ENCODE data around the gene ADAM23. TPM values are rescaled to one million over a fixed set of nuclear protein-coding genes. Genes with fewer than 3 reads are reported as not detected.

The ADAM23 gene
- total and polyA plus RNA-seq, 4 donors: 0.12 to 0.51 (median 0.17) TPM; not detected in 1

- no peak for DNase-seq (ENCODE audit: low spot score)
- Histone ChIP-seq H3K27me3 (ENCODE audit: control insufficient read depth in 4 of 4, insufficient read depth in 4 of 4, low read length in 3 of 4) (peaks cover 0 to 3% (median 0%) of the 10 kb centered on the region in 4 donors), H3K4me1 (ENCODE audit: control insufficient read depth in 4 of 4, insufficient read depth in 4 of 4, low read length in 3 of 4) (no peaks in the 10 kb centered on the region), H3K36me3 (ENCODE audit: control insufficient read depth in 4 of 4, insufficient read depth in 3 of 4, low read depth in 1 of 4, low read length in 3 of 4) (no peaks in the 10 kb centered on the region), H3K4me3 (ENCODE audit: low read depth in 1 of 3, low read length in 3 of 3) (no peak overlapping the region), H3K9me3 (ENCODE audit: control insufficient read depth in 4 of 4, low read length in 3 of 4) (no peaks in the 10 kb centered on the region), H3K27ac (ENCODE audit: low read depth in 1 of 2, low read length in 2 of 2) (no peak overlapping the region), H3K9ac (ENCODE audit: low read depth in 1 of 2, low read length in 2 of 2) (no peak overlapping the region)
- WGBS: 87% methylated on average over 2 of the region's 2 CpGs
- TF ChIP-seq NR2F2 (IDR thresholded peaks at IDR 0.05) (no peak), EGR1 (IDR thresholded peaks at IDR 0.05; ENCODE audit: low read depth in 2 of 2) (no peak), TAF1 (conservative IDR thresholded peaks at IDR 0.05) (no peak), JUND (IDR thresholded peaks at IDR 0.05) (no peak), RXRA (IDR thresholded peaks at IDR 0.05) (no peak), FOXA2 (IDR thresholded peaks at IDR 0.05) (no peak), HNF4A (conservative IDR thresholded peaks at IDR 0.05) (no peak), HNF4G (IDR thresholded peaks at IDR 0.05) (no peak), REST (IDR thresholded peaks at IDR 0.05) (no peak), RAD21 (IDR thresholded peaks at IDR 0.05) (no peak)
- TF ChIP-seq, protein P1, sequence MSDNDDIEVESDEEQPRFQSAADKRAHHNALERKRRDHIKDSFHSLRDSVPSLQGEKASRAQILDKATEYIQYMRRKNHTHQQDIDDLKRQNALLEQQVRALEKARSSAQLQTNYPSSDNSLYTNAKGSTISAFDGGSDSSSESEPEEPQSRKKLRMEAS (IDR thresholded peaks at IDR 0.05): no peak
- TF ChIP-seq, protein P2, sequence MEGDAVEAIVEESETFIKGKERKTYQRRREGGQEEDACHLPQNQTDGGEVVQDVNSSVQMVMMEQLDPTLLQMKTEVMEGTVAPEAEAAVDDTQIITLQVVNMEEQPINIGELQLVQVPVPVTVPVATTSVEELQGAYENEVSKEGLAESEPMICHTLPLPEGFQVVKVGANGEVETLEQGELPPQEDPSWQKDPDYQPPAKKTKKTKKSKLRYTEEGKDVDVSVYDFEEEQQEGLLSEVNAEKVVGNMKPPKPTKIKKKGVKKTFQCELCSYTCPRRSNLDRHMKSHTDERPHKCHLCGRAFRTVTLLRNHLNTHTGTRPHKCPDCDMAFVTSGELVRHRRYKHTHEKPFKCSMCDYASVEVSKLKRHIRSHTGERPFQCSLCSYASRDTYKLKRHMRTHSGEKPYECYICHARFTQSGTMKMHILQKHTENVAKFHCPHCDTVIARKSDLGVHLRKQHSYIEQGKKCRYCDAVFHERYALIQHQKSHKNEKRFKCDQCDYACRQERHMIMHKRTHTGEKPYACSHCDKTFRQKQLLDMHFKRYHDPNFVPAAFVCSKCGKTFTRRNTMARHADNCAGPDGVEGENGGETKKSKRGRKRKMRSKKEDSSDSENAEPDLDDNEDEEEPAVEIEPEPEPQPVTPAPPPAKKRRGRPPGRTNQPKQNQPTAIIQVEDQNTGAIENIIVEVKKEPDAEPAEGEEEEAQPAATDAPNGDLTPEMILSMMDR (IDR thresholded peaks at IDR 0.05; ENCODE audit: low read depth, low read length, missing input control): no peak
Measured at GRCh38 chr2:206558492-206558891, 115.2 kb downstream of the ADAM23 start.

GRCh38 chr2:206561962-206562361, 118.6 kb downstream of the ADAM23 start:
- H3K9ac ChIP-seq (ENCODE audit: low read depth in 1 of 2, low read length in 2 of 2): no peak overlapping the region
- no peak overlapping the region for H3K4me3 ChIP-seq (ENCODE audit: low read depth in 1 of 3, low read length in 3 of 3)
- 99% methylated on average over 1 of the region's 1 CpG for WGBS
- DNase-seq (ENCODE audit: low spot score): no peak
- TF ChIP-seq, protein P2 (IDR thresholded peaks at IDR 0.05; ENCODE audit: low read depth, low read length, missing input control): no peak
- no peak for TF ChIP-seq ATF3 (IDR thresholded peaks at IDR 0.05)
- TF ChIP-seq HNF4G (IDR thresholded peaks at IDR 0.05): no peak
- TF ChIP-seq, protein P1 (IDR thresholded peaks at IDR 0.05): no peak
- TF ChIP-seq FOXA1 (IDR thresholded peaks at IDR 0.05): no peak
- no peak for TF ChIP-seq TAF1 (conservative IDR thresholded peaks at IDR 0.05)
- H3K27ac ChIP-seq (ENCODE audit: low read depth in 1 of 2, low read length in 2 of 2): no peak overlapping the region
- H3K9me3 ChIP-seq (ENCODE audit: control insufficient read depth in 4 of 4, low read length in 3 of 4): no peaks in the 10 kb centered on the region
- H3K4me1 ChIP-seq (ENCODE audit: control insufficient read depth in 4 of 4, insufficient read depth in 4 of 4, low read length in 3 of 4): no peaks in the 10 kb centered on the region
- H3K36me3 ChIP-seq (ENCODE audit: control insufficient read depth in 4 of 4, insufficient read depth in 3 of 4, low read depth in 1 of 4, low read length in 3 of 4): no peaks in the 10 kb centered on the region
- H3K27me3 ChIP-seq (ENCODE audit: control insufficient read depth in 4 of 4, insufficient read depth in 4 of 4, low read length in 3 of 4): no peaks in the 10 kb centered on the region

Data from liver (tissue), 9 donors.